Cardiac fibroblast (primary cell): ENCODE measurements around the gene OTOG.

Source experiments
- DNase-seq, 2 donors: peaks; one replicate each; pipeline versions ENCODE4 v3.0.0 to v3.0.0-alpha.2; 2010; ENCODE audit warnings: low read depth in 2 of 2
- H3K4me3 ChIP-seq, 2 donors: replicated peaks in 1 of 2; 1 replicate in 1 of 2; 2 replicates in 1 of 2; pipeline ENCODE4 v1.5.1; 2011; ENCODE audit warnings: low read depth in 2 of 2, low read length in 2 of 2, mild to moderate bottlenecking in 2 of 2, moderate library complexity in 1 of 2
- CTCF ChIP-seq: IDR thresholded peaks from one replicate; pipeline ENCODE4 v1.5.1; 2011; ENCODE audit warnings: low read depth, mild to moderate bottlenecking, low read length, inconsistent platforms

OTOG gene

GRCh38 chr11:17686231-17686980 is 139.3 kb downstream of the OTOG start:
- DNase-seq: no peak
- H3K4me3 ChIP-seq: no peak overlapping the region
- TF ChIP-seq CTCF: no peak

GRCh38 chr11:17687946-17688670 is 141.0 kb downstream of the OTOG start:
- no peak for TF ChIP-seq CTCF
- H3K4me3 ChIP-seq: no peak overlapping the region
- DNase-seq: no peak

GRCh38 chr11:17691550-17691949 is 144.5 kb downstream of the OTOG start:
- no peak for DNase-seq
- no peak overlapping the region for H3K4me3 ChIP-seq
- no peak for TF ChIP-seq CTCF

- no peak for DNase-seq
- no peak overlapping the region for H3K4me3 ChIP-seq
- TF ChIP-seq CTCF: no peak
Measured at GRCh38 chr11:17691976-17692375, 144.9 kb downstream of the OTOG start.

- no peak for DNase-seq
- TF ChIP-seq CTCF: no peak
- H3K4me3 ChIP-seq: no peak overlapping the region
Measured at GRCh38 chr11:17692931-17693330, 145.9 kb downstream of the OTOG start.

GRCh38 chr11:17693531-17693930 is 146.5 kb downstream of the OTOG start:
- TF ChIP-seq CTCF: no peak
- no peak overlapping the region for H3K4me3 ChIP-seq
- DNase-seq: no peak
